ENCODE results near the gene CEP192. TPM values are rescaled to one million over a fixed set of nuclear protein-coding genes. Genes with fewer than 3 reads are reported as not detected.

The CEP192 gene
- total RNA-seq, 1 donor from 2014 or later, result 39.6 TPM

DNA sequence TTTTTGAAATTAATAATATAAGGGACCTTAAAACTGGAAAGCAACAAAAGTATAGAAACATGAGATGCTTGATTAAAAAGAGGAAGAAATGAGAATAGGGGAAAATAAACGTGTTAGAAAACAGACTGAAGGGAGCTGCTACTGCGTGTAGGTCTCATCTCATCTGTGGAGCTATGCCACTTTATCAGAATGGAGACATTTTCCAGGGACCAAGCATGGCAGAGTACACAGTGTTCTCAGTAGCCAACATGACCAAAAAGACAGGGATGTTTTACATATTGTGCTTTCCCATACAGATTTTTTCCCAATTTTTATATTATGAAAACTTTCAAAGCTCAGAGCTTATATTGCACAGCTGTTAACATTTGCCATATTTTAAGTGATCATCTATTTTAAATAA is 23.1 kb downstream of the CEP192 start:
- no peak for DNase-seq (ENCODE audit: low read depth, low spot score)
- H3K27ac Mint-ChIP-seq (ENCODE audit: unreplicated experiment), result no peak overlapping the region
- H3K4me3 Mint-ChIP-seq, result no peak overlapping the region
- TF ChIP-seq CTCF (conservative IDR thresholded peaks at IDR 0.05), result no peak
- H3K4me1 Mint-ChIP-seq, result no peaks in the 10 kb centered on the region
- no peaks in the 10 kb centered on the region for H3K9me3 Mint-ChIP-seq
- H3K36me3 Mint-ChIP-seq (ENCODE audit: low read depth), result peaks cover 19% of the 10 kb centered on the region
- H3K27me3 Mint-ChIP-seq (ENCODE audit: low read depth), result no peaks in the 10 kb centered on the region

DNA sequence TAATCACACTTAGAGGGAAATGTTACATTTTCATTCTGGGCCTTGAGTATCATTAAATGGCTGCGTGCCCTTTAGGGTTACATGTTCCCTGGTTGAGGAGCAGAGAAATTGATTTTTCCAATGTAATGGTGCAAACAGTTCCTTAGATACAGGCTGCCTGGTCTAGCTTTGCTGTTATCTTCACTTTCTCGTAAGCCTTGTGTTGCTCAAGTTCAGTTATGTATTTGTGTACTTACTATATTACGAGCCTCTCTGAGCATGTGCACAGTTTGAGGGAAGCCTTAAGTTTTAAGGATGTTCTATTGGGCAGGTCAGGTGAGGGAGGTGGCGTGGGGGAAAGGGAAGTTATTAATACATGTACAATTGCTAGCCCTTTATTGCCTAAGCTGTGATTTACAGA is 23.7 kb downstream of the CEP192 start:
- DNase-seq (ENCODE audit: low read depth, low spot score), result no peak
- no peaks in the 10 kb centered on the region for H3K9me3 Mint-ChIP-seq
- H3K4me3 Mint-ChIP-seq, result no peak overlapping the region
- H3K27me3 Mint-ChIP-seq (ENCODE audit: low read depth), result no peaks in the 10 kb centered on the region
- H3K36me3 Mint-ChIP-seq (ENCODE audit: low read depth), result peaks cover 19% of the 10 kb centered on the region
- TF ChIP-seq CTCF (conservative IDR thresholded peaks at IDR 0.05), result no peak
- H3K4me1 Mint-ChIP-seq, result no peaks in the 10 kb centered on the region
- no peak overlapping the region for H3K27ac Mint-ChIP-seq (ENCODE audit: unreplicated experiment)

DNA sequence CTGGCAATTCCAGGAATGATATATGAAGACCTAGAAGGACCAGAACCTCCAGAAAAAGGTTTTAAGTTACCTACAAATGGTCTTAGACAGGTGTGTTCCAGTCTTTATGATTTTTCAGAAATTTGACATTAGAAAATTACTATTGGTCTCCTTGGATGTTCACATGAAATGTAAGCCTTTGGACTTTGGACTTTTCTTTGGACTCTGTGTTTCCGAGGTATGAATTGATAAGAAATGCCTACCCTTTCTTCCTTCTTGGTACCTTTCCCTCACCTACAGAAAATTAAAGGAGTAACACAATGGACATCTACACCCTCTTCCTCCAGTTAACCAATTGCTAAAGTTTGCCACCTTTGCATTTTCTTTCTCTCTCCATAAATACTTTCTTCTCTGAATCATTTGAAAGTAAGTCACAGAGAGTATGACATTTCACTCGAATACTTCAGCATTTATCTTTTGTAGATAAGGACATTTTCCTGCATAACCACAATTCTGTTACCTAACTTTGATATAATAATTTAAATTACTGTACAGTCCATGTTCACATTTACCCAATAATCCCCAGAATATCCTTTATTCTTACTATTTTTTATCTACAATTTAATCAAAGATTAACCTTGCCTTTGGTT is 26.2 kb downstream of the CEP192 start:
- Mint-ChIP-seq H3K4me1 (no peaks in the 10 kb centered on the region), H3K9me3 (no peaks in the 10 kb centered on the region), H3K27me3 (ENCODE audit: low read depth) (no peaks in the 10 kb centered on the region), H3K36me3 (ENCODE audit: low read depth) (peaks cover 29% of the 10 kb centered on the region), H3K27ac (ENCODE audit: unreplicated experiment) (no peak overlapping the region), H3K4me3 (no peak overlapping the region)
- no peak for TF ChIP-seq CTCF (conservative IDR thresholded peaks at IDR 0.05)
- DNase-seq (ENCODE audit: low read depth, low spot score), result no peak

GRCh38 chr18:13018374-13018773 is 27.2 kb downstream of the CEP192 start:
- H3K9me3 Mint-ChIP-seq, result peaks cover 3% of the 10 kb centered on the region
- peaks cover 34% of the 10 kb centered on the region for H3K36me3 Mint-ChIP-seq (ENCODE audit: low read depth)
- DNase-seq (ENCODE audit: low read depth, low spot score), result no peak
- TF ChIP-seq CTCF (conservative IDR thresholded peaks at IDR 0.05), result no peak
- H3K27ac Mint-ChIP-seq (ENCODE audit: unreplicated experiment), result no peak overlapping the region
- no peaks in the 10 kb centered on the region for H3K27me3 Mint-ChIP-seq (ENCODE audit: low read depth)
- no peak overlapping the region for H3K4me3 Mint-ChIP-seq
- no peaks in the 10 kb centered on the region for H3K4me1 Mint-ChIP-seq

GRCh38 chr18:13019301-13019700 is 28.1 kb downstream of the CEP192 start:
- no peak for TF ChIP-seq CTCF (conservative IDR thresholded peaks at IDR 0.05)

More at GRCh38 chr18:13019301-13019700, 28.1 kb downstream of the CEP192 start:
- H3K4me3 Mint-ChIP-seq, result no peak overlapping the region
- no peak for DNase-seq (ENCODE audit: low read depth, low spot score)
- H3K36me3 Mint-ChIP-seq (ENCODE audit: low read depth), result peaks cover 40% of the 10 kb centered on the region
- H3K9me3 Mint-ChIP-seq, result peaks cover 7% of the 10 kb centered on the region
- no peak overlapping the region for H3K27ac Mint-ChIP-seq (ENCODE audit: unreplicated experiment)
- H3K4me1 Mint-ChIP-seq, result no peaks in the 10 kb centered on the region
- no peaks in the 10 kb centered on the region for H3K27me3 Mint-ChIP-seq (ENCODE audit: low read depth)

Data from neural crest cell (in vitro differentiated cells).